ENCODE data around the gene DPEP2NB. TPM values are rescaled to one million over a fixed set of nuclear protein-coding genes. Genes with fewer than 3 reads are reported as not detected.

Gene DPEP2NB
- total and polyA plus RNA-seq, 10 of the 15 experiments (the other 5 are each of a cell fraction or from before 2014, with no cell fraction given) = not detected

DNA sequence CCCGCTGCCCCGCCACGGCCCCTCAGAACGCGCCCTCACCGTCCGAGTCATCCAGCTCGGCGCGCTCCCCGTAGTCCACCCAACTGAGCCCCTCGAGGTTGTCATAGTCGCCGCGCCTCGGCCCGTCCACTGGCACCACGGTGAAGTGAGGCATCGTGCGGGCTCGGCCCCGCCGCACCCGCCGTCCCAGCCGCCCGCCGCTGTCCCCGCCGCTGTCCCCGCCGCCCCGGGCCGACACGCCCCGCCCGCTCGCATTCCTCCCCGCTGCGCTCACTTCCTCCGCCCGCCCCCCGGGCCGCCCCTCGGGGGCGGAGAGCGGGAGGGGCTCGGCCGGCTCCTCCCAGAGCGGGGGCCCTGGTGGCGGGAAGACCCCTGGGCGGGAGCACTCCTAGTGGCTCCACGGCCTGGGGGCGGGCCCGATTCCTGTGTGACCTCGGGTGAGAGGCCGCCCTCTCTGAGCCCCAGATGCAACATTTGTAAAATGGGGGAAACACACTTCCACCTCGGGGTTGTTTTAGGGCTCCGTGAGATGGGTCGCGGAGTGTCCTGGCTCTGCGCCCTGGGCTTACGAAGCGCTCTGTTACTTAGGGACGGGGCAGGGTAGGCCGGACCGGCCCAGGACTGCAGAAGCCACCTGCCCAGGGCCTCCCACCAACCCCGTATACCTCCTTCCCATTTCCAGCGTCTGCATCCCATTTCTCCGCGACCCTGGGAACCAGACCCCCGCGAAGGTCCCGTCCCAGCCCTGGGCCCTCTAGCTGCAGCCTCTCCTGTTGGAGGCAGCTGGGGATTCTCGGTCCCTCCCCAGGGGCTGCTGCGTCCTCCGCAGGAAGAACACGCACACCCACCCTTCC lies 47.1 kb downstream of the DPEP2NB start, which contains the start of gene SLC12A4 (continued):
- TF ChIP-seq, protein P1, sequence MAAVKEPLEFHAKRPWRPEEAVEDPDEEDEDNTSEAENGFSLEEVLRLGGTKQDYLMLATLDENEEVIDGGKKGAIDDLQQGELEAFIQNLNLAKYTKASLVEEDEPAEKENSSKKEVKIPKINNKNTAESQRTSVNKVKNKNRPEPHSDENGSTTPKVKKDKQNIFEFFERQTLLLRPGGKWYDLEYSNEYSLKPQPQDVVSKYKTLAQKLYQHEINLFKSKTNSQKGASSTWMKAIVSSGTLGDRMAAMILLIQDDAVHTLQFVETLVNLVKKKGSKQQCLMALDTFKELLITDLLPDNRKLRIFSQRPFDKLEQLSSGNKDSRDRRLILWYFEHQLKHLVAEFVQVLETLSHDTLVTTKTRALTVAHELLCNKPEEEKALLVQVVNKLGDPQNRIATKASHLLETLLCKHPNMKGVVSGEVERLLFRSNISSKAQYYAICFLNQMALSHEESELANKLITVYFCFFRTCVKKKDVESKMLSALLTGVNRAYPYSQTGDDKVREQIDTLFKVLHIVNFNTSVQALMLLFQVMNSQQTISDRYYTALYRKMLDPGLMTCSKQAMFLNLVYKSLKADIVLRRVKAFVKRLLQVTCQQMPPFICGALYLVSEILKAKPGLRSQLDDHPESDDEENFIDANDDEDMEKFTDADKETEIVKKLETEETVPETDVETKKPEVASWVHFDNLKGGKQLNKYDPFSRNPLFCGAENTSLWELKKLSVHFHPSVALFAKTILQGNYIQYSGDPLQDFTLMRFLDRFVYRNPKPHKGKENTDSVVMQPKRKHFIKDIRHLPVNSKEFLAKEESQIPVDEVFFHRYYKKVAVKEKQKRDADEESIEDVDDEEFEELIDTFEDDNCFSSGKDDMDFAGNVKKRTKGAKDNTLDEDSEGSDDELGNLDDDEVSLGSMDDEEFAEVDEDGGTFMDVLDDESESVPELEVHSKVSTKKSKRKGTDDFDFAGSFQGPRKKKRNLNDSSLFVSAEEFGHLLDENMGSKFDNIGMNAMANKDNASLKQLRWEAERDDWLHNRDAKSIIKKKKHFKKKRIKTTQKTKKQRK (IDR thresholded peaks at IDR 0.05; ENCODE audit: low read depth, low read length) = no peak
- TF ChIP-seq BACH1 (IDR thresholded peaks at IDR 0.05; ENCODE audit: borderline replicate concordance) = peak; percentile 31; the same call in 1 of the 2 replicates
- TF ChIP-seq LARP7 (IDR thresholded peaks at IDR 0.05) = peak; percentile 10
- TF ChIP-seq IKZF1 (conservative IDR thresholded peaks at IDR 0.05) = peak; percentile 76
- peak; percentile 47; the same call in 1 of the 2 replicates for TF ChIP-seq SIN3A (IDR thresholded peaks at IDR 0.05; ENCODE audit: low read depth, low read length)
- TF ChIP-seq IKZF2 (IDR thresholded peaks at IDR 0.05) = peak in 1 of 2 experiments; percentile 15; a peak in 1 of 4 replicates
- TF ChIP-seq, protein P2, sequence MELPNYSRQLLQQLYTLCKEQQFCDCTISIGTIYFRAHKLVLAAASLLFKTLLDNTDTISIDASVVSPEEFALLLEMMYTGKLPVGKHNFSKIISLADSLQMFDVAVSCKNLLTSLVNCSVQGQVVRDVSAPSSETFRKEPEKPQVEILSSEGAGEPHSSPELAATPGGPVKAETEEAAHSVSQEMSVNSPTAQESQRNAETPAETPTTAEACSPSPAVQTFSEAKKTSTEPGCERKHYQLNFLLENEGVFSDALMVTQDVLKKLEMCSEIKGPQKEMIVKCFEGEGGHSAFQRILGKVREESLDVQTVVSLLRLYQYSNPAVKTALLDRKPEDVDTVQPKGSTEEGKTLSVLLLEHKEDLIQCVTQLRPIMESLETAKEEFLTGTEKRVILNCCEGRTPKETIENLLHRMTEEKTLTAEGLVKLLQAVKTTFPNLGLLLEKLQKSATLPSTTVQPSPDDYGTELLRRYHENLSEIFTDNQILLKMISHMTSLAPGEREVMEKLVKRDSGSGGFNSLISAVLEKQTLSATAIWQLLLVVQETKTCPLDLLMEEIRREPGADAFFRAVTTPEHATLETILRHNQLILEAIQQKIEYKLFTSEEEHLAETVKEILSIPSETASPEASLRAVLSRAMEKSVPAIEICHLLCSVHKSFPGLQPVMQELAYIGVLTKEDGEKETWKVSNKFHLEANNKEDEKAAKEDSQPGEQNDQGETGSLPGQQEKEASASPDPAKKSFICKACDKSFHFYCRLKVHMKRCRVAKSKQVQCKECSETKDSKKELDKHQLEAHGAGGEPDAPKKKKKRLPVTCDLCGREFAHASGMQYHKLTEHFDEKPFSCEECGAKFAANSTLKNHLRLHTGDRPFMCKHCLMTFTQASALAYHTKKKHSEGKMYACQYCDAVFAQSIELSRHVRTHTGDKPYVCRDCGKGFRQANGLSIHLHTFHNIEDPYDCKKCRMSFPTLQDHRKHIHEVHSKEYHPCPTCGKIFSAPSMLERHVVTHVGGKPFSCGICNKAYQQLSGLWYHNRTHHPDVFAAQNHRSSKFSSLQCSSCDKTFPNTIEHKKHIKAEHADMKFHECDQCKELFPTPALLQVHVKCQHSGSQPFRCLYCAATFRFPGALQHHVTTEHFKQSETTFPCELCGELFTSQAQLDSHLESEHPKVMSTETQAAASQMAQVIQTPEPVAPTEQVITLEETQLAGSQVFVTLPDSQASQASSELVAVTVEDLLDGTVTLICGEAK (IDR thresholded peaks at IDR 0.05; ENCODE audit: borderline replicate concordance) = 0 out of 2 replicates have a peak, but pooled peaks have one; percentile 38
- no peak for TF ChIP-seq ZSCAN29 (IDR thresholded peaks at IDR 0.05)
- TF ChIP-seq ZNF207 (IDR thresholded peaks at IDR 0.05; ENCODE audit: borderline replicate concordance) = no peak
- TF ChIP-seq, protein P3, sequence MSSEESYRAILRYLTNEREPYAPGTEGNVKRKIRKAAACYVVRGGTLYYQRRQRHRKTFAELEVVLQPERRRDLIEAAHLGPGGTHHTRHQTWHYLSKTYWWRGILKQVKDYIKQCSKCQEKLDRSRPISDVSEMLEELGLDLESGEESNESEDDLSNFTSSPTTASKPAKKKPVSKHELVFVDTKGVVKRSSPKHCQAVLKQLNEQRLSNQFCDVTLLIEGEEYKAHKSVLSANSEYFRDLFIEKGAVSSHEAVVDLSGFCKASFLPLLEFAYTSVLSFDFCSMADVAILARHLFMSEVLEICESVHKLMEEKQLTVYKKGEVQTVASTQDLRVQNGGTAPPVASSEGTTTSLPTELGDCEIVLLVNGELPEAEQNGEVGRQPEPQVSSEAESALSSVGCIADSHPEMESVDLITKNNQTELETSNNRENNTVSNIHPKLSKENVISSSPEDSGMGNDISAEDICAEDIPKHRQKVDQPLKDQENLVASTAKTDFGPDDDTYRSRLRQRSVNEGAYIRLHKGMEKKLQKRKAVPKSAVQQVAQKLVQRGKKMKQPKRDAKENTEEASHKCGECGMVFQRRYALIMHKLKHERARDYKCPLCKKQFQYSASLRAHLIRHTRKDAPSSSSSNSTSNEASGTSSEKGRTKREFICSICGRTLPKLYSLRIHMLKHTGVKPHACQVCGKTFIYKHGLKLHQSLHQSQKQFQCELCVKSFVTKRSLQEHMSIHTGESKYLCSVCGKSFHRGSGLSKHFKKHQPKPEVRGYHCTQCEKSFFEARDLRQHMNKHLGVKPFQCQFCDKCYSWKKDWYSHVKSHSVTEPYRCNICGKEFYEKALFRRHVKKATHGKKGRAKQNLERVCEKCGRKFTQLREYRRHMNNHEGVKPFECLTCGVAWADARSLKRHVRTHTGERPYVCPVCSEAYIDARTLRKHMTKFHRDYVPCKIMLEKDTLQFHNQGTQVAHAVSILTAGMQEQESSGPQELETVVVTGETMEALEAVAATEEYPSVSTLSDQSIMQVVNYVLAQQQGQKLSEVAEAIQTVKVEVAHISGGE (CRISPR knock-in tag; IDR thresholded peaks at IDR 0.05) = no peak
- TF ChIP-seq NBN (IDR thresholded peaks at IDR 0.05) = peak; percentile 88
- peak; percentile 43; the same call in 1 of the 2 replicates for TF ChIP-seq CHD4 (IDR thresholded peaks at IDR 0.05)
- TF ChIP-seq, protein P4, sequence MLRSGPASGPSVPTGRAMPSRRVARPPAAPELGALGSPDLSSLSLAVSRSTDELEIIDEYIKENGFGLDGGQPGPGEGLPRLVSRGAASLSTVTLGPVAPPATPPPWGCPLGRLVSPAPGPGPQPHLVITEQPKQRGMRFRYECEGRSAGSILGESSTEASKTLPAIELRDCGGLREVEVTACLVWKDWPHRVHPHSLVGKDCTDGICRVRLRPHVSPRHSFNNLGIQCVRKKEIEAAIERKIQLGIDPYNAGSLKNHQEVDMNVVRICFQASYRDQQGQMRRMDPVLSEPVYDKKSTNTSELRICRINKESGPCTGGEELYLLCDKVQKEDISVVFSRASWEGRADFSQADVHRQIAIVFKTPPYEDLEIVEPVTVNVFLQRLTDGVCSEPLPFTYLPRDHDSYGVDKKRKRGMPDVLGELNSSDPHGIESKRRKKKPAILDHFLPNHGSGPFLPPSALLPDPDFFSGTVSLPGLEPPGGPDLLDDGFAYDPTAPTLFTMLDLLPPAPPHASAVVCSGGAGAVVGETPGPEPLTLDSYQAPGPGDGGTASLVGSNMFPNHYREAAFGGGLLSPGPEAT (IDR thresholded peaks at IDR 0.05; ENCODE audit: low read depth) = peak; percentile 67
- TF ChIP-seq, protein P5, sequence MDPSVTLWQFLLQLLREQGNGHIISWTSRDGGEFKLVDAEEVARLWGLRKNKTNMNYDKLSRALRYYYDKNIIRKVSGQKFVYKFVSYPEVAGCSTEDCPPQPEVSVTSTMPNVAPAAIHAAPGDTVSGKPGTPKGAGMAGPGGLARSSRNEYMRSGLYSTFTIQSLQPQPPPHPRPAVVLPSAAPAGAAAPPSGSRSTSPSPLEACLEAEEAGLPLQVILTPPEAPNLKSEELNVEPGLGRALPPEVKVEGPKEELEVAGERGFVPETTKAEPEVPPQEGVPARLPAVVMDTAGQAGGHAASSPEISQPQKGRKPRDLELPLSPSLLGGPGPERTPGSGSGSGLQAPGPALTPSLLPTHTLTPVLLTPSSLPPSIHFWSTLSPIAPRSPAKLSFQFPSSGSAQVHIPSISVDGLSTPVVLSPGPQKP (IDR thresholded peaks at IDR 0.05; ENCODE audit: low read depth, low read length) = no peak
- peak; percentile 62; the same call in 1 of the 2 replicates for TF ChIP-seq DPF2 (IDR thresholded peaks at IDR 0.05)

Data from GM12878 (cell line).